Stimulated activated effector memory CD8-positive, alpha-beta T cell treated with anti-CD3 and anti-CD28 coated beads, Interleukin-12 subunit alpha, Interleukin-12 subunit beta, amount 100 ng/mL, for 72 hours (primary cell): Measurements from ENCODE around the gene SRSF11.
"Not testable (repeated sequence)": the region's sequence is repeated elsewhere in the genome, so short reads cannot be mapped to it uniquely, and the experiment has no call there.

ENCODE experiments used
- ATAC-seq: fragments of 150-1000 bp; cut with Tn5 transposase; 2 replicates; pipeline ENCODE4 v1.10.0; 2021
- DNase-seq, 2 donors: peaks; one replicate each; pipeline ENCODE4 v3.0.0; 2021 to 2022; ENCODE audit warnings: low spot score in 2 of 2
- H3K27ac Mint-ChIP-seq: one replicate; pipeline ENCODE4 v1.8.0; 2022; ENCODE audit warnings: mild to moderate bottlenecking, mixed read lengths
- H3K36me3 Mint-ChIP-seq: one replicate; pipeline ENCODE4 v1.8.0; 2022; ENCODE audit warnings: mild to moderate bottlenecking, mixed read lengths
- H3K4me1 Mint-ChIP-seq: one replicate; pipeline ENCODE4 v1.8.0; 2022; ENCODE audit warnings: mixed read lengths
- H3K4me3 Mint-ChIP-seq: one replicate; pipeline ENCODE4 v1.8.0; 2022; ENCODE audit warnings: mild to moderate bottlenecking, mixed read lengths
- H3K9me3 Mint-ChIP-seq: one replicate; pipeline ENCODE4 v1.8.0; 2022; ENCODE audit warnings: mixed read lengths

The SRSF11 gene

GRCh38 chr1:70206833-70207232 is 14.3 kb upstream of the SRSF11 start:
- ATAC-seq, DNase-seq, H3K9me3 Mint-ChIP-seq: not testable (repeated sequence)
- peaks cover 49% of the 10 kb centered on the region for H3K4me1 Mint-ChIP-seq
- peak overlapping the region; percentile 95 for H3K4me3 Mint-ChIP-seq
- H3K36me3 Mint-ChIP-seq, result peaks cover 54% of the 10 kb centered on the region
- peak overlapping the region; percentile 97 for H3K27ac Mint-ChIP-seq

GRCh38 chr1:70207492-70207891 is 13.7 kb upstream of the SRSF11 start:
- ATAC-seq (no peak), DNase-seq (no peak)
- Mint-ChIP-seq H3K9me3 (no peaks in the 10 kb centered on the region), H3K4me3 (peak overlapping the region; percentile 95), H3K36me3 (peaks cover 60% of the 10 kb centered on the region), H3K4me1 (peaks cover 43% of the 10 kb centered on the region), H3K27ac (peak overlapping the region; percentile 73)

GRCh38 chr1:70208292-70208691 is 12.9 kb upstream of the SRSF11 start:
- Mint-ChIP-seq H3K4me3 (no peak overlapping the region), H3K36me3 (peaks cover 66% of the 10 kb centered on the region), H3K27ac (no peak overlapping the region), H3K4me1 (peaks cover 38% of the 10 kb centered on the region), H3K9me3 (no peaks in the 10 kb centered on the region)
- ATAC-seq (no peak), DNase-seq (no peak)

GRCh38 chr1:70210820-70211219 is 10.4 kb upstream of the SRSF11 start:
- ATAC-seq (peak; percentile 79), DNase-seq (no peak)
- Mint-ChIP-seq H3K4me3 (no peak overlapping the region), H3K36me3 (peaks cover 67% of the 10 kb centered on the region), H3K9me3 (no peaks in the 10 kb centered on the region), H3K27ac (no peak overlapping the region), H3K4me1 (peaks cover 22% of the 10 kb centered on the region)

- Mint-ChIP-seq H3K27ac (no peak overlapping the region), H3K4me3 (no peak overlapping the region), H3K9me3 (no peaks in the 10 kb centered on the region), H3K4me1 (peaks cover 22% of the 10 kb centered on the region), H3K36me3 (peaks cover 71% of the 10 kb centered on the region)
- DNase-seq (no peak), ATAC-seq (no peak)
Observed at GRCh38 chr1:70211541-70211940, 9.6 kb upstream of the SRSF11 start.

GRCh38 chr1:70220015-70220414 is 1.2 kb upstream of the SRSF11 start:
- DNase-seq (no peak), ATAC-seq (no peak)
- H3K9me3 Mint-ChIP-seq, result no peaks in the 10 kb centered on the region
- H3K36me3 Mint-ChIP-seq, result peaks cover 69% of the 10 kb centered on the region
- H3K27ac Mint-ChIP-seq, result peak overlapping the region; percentile 97
- peak overlapping the region; percentile 84 for H3K4me3 Mint-ChIP-seq
- H3K4me1 Mint-ChIP-seq, result peaks cover 24% of the 10 kb centered on the region

- Mint-ChIP-seq H3K27ac (peak overlapping the region; percentile 97), H3K4me3 (peak overlapping the region; percentile 84), H3K4me1 (peaks cover 24% of the 10 kb centered on the region), H3K9me3 (no peaks in the 10 kb centered on the region), H3K36me3 (peaks cover 69% of the 10 kb centered on the region)
- no peak for ATAC-seq
- DNase-seq, result no peak
Observed at GRCh38 chr1:70220517-70221237, 503 bp upstream of the SRSF11 start.

- DNase-seq, result no peak
- no peak for ATAC-seq
- no peaks in the 10 kb centered on the region for H3K9me3 Mint-ChIP-seq
- H3K36me3 Mint-ChIP-seq, result peaks cover 72% of the 10 kb centered on the region
- H3K4me1 Mint-ChIP-seq, result peaks cover 24% of the 10 kb centered on the region
- peak overlapping the region; percentile 84 for H3K4me3 Mint-ChIP-seq
- peak overlapping the region; percentile 97 for H3K27ac Mint-ChIP-seq
Observed at GRCh38 chr1:70222716-70223235, 1.6 kb downstream of the SRSF11 start.

GRCh38 chr1:70224954-70225353 is 3.8 kb downstream of the SRSF11 start:
- H3K27ac Mint-ChIP-seq, result no peak overlapping the region
- no peak for ATAC-seq
- DNase-seq, result no peak
- H3K4me1 Mint-ChIP-seq, result peaks cover 22% of the 10 kb centered on the region
- peaks cover 94% of the 10 kb centered on the region for H3K36me3 Mint-ChIP-seq
- no peak overlapping the region for H3K4me3 Mint-ChIP-seq
- no peaks in the 10 kb centered on the region for H3K9me3 Mint-ChIP-seq

- Mint-ChIP-seq H3K4me1 (peaks cover 19% of the 10 kb centered on the region), H3K36me3 (peaks cover 100% of the 10 kb centered on the region), H3K4me3 (no peak overlapping the region), H3K9me3 (no peaks in the 10 kb centered on the region), H3K27ac (peak overlapping the region; percentile 79)
- ATAC-seq (peak; percentile 24), DNase-seq (no peak)
Observed at GRCh38 chr1:70227439-70227838, 6.3 kb downstream of the SRSF11 start.

- Mint-ChIP-seq H3K36me3 (peaks cover 100% of the 10 kb centered on the region), H3K27ac (no peak overlapping the region), H3K4me1 (peaks cover 12% of the 10 kb centered on the region), H3K4me3 (no peak overlapping the region), H3K9me3 (no peaks in the 10 kb centered on the region)
- DNase-seq (no peak), ATAC-seq (no peak)
Observed at GRCh38 chr1:70228670-70229069, 7.5 kb downstream of the SRSF11 start.

- DNase-seq (no peak), ATAC-seq (no peak)
- H3K27ac Mint-ChIP-seq, result no peak overlapping the region
- H3K36me3 Mint-ChIP-seq, result peaks cover 100% of the 10 kb centered on the region
- H3K4me3 Mint-ChIP-seq, result no peak overlapping the region
- H3K4me1 Mint-ChIP-seq, result peaks cover 6% of the 10 kb centered on the region
- H3K9me3 Mint-ChIP-seq, result no peaks in the 10 kb centered on the region
Observed at GRCh38 chr1:70231475-70231874, 10.3 kb downstream of the SRSF11 start.

- H3K9me3 Mint-ChIP-seq, result no peaks in the 10 kb centered on the region
- H3K36me3 Mint-ChIP-seq, result peaks cover 100% of the 10 kb centered on the region
- H3K4me3 Mint-ChIP-seq, result no peak overlapping the region
Observed at GRCh38 chr1:70234733-70235132, 13.6 kb downstream of the SRSF11 start.

GRCh38 chr1:70239940-70240339 is 18.8 kb downstream of the SRSF11 start:
- no peak for ATAC-seq
- no peak overlapping the region for H3K4me3 Mint-ChIP-seq
- DNase-seq, result no peak
- H3K27ac Mint-ChIP-seq, result no peak overlapping the region
- peaks cover 12% of the 10 kb centered on the region for H3K4me1 Mint-ChIP-seq
- no peaks in the 10 kb centered on the region for H3K9me3 Mint-ChIP-seq
- peaks cover 100% of the 10 kb centered on the region for H3K36me3 Mint-ChIP-seq

More at GRCh38 chr1:70234733-70235132, 13.6 kb downstream of the SRSF11 start:
- DNase-seq (no peak), ATAC-seq (no peak)
- H3K4me1 Mint-ChIP-seq, result peaks cover 6% of the 10 kb centered on the region
- H3K27ac Mint-ChIP-seq, result peak overlapping the region; percentile 46

GRCh38 chr1:70247122-70247521 is 25.9 kb downstream of the SRSF11 start:
- Mint-ChIP-seq H3K27ac (peak overlapping the region; percentile 50), H3K4me3 (no peak overlapping the region), H3K36me3 (peaks cover 100% of the 10 kb centered on the region), H3K9me3 (no peaks in the 10 kb centered on the region), H3K4me1 (peaks cover 22% of the 10 kb centered on the region)
- DNase-seq (no peak), ATAC-seq (no peak)

GRCh38 chr1:70247768-70248167 is 26.6 kb downstream of the SRSF11 start:
- Mint-ChIP-seq H3K9me3 (no peaks in the 10 kb centered on the region), H3K4me3 (no peak overlapping the region), H3K36me3 (peaks cover 100% of the 10 kb centered on the region), H3K4me1 (peaks cover 22% of the 10 kb centered on the region), H3K27ac (peak overlapping the region; percentile 50)
- no peak for DNase-seq
- ATAC-seq, result peak; percentile 84
